ENCODE measurements around the gene ZNF273.
"Not testable (repeated sequence)": the region's sequence is repeated elsewhere in the genome, so short reads cannot be mapped to it uniquely, and the experiment has no call there.

Gene ZNF273

DNA sequence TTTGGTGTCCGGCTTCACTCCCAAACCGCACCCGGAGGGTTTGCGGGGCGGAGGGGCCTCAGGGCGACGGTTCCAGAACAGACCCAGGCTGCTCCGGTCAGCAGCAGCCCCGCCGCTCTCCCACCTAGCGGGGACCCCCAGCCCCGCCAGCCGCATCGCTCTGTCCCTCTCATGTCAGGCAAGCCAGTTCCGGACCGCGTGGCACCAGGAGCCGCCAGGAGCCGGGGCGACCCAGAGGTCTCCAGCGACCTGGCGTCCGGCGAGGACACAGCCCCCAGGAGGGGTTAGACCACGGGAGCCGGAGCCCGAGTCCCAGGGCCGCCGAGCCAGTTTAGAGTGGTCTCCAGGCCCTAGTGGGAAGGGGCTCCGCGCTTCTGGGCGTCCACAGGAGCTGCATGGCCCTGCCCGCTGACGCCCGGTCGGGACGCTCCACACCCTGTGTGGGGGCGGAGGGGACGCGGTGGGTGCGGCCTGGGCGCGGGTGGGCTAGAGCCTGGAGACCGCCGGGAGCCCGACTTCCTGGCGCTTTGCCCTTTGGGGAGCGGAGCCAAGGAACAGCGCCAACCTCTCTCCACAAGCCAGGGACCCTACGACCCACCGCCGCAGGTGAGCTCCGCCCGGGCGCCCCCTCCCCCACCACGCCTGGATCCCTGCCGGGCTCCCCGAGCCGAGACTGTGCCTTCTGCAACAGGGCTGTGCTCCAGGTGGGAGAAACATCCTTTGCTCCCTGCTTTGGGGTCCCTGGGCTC lies 44.4 kb downstream of the ZNF273 start:
- DNase-seq, result no peak

DNA sequence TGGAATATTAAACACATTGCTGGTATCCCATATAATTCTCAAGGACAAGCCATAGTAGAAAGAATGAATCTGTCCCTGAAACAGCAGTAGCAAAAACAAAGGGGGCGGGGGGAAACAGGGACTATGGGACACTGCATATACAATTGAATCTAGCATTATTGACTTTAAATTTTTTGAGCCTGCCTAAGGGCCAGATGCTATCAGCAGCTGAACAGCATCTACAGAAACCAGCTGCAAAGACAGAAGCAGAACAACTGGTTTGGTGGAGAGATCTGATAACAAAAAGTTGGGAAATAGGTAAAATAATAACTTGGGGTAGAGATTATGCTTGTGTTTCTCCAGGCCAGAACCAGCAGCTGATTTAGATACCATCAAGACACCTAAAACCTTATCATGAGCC lies 45.7 kb downstream of the ZNF273 start:
- not testable (repeated sequence) for DNase-seq

DNA sequence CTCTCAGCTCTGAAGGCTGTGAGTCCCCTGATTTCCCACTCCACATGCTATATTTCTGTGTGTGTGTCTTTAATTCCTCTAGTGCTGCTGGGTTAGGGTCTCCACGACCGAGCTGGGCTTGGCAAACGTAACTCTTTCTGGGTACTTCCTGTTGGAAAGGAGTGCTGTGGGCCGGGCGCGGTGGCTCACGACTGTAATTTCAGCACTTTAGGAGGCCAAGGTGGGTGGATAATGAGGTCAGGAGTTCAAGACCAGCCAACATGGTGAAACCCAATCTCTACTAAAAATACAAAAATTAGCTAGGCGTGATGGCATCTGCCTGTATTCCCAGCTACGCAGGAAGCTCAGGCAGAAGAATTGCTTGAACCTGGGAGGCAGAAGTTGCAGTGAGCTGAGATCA lies 47.6 kb downstream of the ZNF273 start:
- not testable (repeated sequence) for DNase-seq

DNA sequence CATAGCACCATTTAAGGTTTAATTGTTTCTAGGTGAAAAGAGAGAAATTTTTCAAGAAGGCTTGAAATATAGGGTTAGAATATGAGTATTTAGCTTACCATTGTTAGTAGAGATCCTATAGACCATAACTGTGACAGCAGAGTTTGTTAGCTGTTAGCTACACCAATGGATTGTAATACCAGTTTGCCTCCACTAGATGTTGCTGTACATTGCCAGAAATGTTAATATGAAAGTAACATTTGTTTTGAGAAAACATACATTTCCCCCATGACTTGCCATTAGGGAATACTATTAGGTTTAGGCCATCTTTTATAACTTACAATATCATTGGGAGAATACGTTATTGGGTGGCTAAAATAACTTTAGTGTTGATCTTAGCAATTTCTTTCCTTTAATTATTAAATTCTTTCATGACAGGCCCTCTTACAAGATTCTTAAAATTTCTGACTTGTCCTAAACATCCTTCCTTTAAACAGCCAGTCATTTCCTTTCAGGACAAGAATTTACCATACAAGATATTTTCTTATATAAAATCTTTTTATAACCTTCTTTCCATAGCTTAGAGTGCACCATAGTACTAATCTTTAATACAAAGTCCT lies 48.3 kb downstream of the ZNF273 start:
- DNase-seq, result peak in 2 of 5 experiments; percentile 12 to 41

DNA sequence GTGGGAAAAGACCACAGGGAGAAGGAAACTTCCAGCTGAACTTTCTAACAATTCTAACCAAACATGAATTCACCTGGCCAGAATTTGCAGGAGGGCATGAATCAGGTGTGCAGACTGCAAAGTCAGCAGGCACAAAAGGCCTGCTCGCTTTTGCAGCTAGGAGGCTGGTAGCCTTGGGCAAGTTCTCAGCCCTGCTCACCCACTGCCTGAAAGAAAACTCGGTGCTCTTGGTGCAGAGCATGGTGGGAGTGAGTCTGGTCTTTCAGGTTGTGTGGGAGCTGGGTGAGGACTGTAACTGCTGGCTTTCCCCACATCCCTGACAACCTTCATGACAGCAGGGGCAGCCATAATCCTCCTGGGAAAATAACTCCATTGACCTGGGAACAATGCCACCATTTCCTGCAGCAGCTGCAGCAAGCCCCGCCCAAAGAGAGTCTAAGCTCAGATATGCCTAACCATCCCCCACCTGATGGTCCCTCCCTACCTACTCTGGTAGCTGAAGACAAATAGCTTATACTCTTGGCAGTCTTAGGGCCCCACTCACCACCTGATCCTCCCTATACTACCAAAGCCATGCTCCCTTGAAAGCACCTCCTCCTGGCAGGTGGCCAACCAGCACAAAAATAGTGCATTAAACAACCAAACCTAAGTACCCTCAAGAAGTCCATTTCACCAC lies 56.1 kb downstream of the ZNF273 start:
- DNase-seq, result no peak

DNA sequence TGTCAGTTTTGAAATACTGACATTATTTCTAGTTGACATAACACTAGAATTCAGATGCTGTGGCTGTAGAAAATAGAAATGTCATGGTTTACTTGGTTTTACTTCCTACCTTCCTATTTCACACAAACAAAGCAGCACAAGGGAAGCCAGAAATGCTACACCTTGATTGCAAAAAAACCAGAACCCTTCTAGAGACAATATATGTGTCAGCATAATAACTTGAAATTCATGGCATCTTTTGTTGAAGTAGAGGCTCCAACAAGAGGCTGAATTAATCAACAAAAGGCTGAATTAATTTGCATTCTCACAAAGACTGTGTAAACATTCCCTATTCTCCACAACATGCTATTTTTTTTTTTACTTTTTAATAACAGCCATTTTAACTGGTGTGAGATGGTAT lies 62.5 kb downstream of the ZNF273 start:
- no peak for DNase-seq

DNA sequence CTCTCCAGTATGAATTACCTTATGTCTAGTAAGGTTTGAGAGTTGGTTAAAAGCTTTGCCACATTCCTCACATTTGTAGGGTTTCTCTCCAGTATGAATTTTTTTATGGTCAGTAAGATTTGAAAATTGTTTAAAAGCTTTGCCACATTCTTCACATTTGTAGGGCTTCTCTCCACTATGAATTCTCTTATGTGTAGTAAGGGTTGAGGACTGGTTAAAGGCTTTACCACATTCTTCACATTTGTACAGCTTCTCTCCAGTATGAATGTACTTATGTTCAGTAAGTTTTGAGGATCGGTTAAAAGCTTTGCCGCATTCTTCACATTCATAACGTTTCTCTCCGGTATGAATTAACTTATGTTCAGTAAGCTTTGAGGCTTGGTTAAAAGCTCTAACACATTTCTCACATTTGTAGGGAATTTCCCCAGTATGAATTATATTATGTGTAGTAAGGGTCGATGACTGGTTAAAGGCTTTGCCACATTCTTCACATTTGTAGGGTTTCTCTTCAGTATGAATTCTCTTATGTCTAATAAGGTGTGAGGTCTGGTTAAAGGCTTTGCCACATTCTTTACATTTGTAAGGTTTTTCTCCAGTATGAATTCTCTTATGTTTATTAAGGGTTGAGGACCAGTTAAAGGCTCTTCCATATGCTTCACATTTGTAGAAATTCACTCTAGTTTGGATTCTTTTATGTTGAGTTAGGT lies 75.6 kb downstream of the ZNF273 start:
- DNase-seq, result no peak

All from T-helper 2 cell (primary cell).